LHCN-M2 (cell line): Measurements from ENCODE around the gene PDSS2. TPM values are rescaled to one million over a fixed set of nuclear protein-coding genes. Genes with fewer than 3 reads are reported as not detected.
"Not testable (repeated sequence)": the region's sequence is repeated elsewhere in the genome, so short reads cannot be mapped to it uniquely, and the experiment has no call there.

Source experiments
- DNase-seq: peaks from one replicate; pipeline ENCODE4 v3.0.0-alpha.2; 2012; ENCODE audit warnings: low read depth
- polyA plus RNA-seq: library from polyadenylated mRNA; unstranded; fragments of >200 nt; gene quantifications from one replicate; pipeline ENCODE4 v1.2.1, GENCODE V29; 2012; ENCODE audit warnings: missing spikeins
- total RNA-seq: library from RNA; depleted of rRNA; stranded (reverse); fragments of >200 nt; gene quantifications from 2 replicates; pipeline ENCODE4 v1.2.3, GENCODE V29; 2014; rRNA removed

Gene PDSS2
- total RNA-seq = 10.7 and 11.0 TPM in 2 replicates
- polyA plus RNA-seq = 5.5 TPM

DNA sequence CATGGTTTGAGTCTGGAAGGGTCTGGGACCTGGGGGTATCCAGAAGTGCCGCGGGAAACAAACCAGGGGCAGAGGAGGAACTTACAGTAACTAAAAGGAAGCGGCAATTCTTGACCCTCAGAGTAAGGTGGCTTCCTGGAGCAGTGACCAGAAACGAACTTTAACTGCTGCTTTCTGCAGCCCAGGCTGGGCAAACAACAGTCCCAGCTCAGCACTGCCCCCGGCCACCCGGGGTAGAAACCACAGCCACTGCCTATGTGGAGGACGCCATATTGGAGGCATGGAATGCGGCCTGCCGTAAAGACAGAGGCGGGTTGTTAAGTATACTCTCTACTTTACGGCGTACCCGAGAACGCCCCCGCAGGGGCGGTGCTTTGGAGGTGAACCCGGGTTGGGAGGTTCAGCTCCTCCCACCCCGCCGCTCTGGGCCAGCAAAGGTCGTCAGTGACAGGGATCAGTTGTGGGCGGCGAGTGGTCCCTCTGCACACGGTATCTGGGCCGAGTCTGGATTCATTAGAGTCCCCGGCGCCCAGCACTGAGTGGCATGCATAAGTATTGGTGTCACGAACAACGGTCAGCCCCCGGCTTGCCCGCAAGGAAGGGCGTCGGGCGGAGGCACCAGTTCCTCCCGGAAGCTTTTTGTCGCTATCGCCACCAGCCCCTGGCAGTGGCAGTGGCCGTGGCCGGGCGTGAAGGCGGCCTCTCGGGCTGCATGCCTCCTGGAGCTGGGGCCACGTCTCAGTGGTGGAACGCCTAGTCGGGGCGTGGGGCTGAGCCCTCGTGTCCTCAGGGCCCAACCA is at the start of gene PDSS2:
TSS of gene PDSS2 (minus strand) at position 282 of the 800 bp plus-strand sequence. CDS start at position 3, 279 bp downstream.
- DNase-seq = peak; percentile 96

DNA sequence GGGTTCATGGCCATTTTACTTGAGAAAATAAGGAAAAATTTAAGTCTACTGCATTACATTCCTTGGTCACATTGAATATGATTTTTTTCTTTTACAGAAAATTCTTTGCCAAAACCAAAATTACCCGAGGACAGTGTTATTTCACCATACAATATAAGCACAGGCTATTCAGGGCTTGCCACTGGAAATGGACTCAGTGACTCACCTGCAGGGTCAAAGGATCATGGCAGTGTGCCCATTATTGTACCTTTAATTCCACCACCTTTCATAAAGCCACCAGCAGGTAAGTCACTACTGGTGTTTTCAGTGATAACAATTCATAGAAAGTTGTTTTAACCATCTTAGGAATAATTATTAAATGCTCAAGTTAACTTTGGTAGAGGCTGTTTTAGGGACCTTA is 46.8 kb upstream of the PDSS2 start:
- no peak for DNase-seq

GRCh38 chr6:107504270-107505026 is 45.1 kb upstream of the PDSS2 start:
- no peak for DNase-seq

- DNase-seq = no peak
These were observed 37.7 kb upstream of the PDSS2 start for GRCh38 chr6:107496892-107497684.

- no peak for DNase-seq
These were observed 36.6 kb upstream of the PDSS2 start for GRCh38 chr6:107495971-107496370.

- DNase-seq = no peak
These were observed 35.9 kb upstream of the PDSS2 start for GRCh38 chr6:107495196-107495643.

DNA sequence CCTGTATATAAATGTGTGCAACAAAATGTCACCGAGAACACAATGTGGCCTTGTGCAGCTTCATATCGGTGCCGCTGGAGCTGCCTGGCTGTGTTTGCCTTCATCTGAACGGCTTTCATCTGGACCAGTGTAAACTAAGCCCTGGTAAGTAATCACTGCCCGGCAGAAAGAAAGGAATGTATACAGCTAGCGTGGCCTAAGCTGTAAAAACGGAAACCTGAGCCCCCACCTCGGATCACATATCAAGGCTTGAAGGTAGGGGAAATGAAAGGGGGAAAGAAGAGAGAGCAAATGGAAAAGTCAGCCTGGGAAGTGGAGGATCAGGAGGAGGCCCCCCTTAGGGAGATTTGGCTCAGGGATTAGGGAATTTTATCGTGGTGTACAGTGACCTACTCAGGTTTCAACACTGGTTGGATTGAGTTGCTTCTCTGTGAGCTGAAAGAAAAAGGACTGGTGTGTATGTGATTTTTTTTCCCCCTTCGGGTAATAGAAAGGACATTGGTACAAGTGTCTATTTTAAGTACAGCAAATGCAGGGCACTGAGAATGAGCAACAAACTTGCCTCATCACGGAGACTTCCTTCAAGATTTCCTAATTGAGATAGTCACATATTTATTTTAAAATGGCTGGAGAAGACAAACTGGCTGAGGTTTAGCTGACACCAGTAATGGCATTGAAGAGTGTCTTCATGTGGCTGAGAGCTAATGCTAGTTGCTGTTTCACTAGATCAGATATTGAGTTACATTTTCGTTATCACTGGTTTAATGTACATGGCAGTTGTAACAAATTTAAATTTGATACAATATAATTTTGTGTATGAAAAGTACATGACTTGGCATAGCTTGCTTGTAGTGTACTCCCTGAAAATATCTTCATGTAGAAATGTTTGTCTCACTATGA is 34.0 kb upstream of the PDSS2 start:
- DNase-seq = peak; percentile 16

GRCh38 chr6:107491760-107492660 is 32.6 kb upstream of the PDSS2 start:
- DNase-seq = peak; percentile 70

DNA sequence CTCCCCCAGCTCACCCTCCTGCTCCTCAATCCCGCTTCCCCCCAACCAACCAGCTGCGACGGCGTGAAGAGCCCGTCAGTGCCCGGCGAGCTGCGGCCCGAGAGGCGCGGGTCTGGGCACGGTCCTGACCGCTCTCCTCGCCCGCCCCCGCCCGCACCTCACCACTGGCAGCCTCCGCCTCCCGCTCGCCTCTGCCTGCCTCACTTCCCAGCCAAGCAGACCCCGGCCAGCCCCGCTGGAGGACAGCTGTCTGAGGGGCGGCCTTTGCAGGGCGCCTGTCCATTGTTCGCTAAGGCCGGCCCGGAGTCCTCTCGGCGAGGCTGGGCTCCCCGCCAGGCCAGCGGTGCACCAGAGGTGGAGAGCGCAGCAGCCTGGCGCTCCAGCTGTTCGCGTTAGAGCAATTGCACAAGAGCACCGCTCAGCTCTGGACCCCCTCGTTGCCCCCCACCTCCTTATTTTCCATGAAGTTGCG is 31.8 kb upstream of the PDSS2 start:
- DNase-seq = no peak

- no peak for DNase-seq
These were observed 31.3 kb upstream of the PDSS2 start for GRCh38 chr6:107490566-107491137.

- no peak for DNase-seq
These were observed 30.5 kb upstream of the PDSS2 start, which contains the start of gene SOBP for GRCh38 chr6:107489636-107490565. SOBP (plus strand) TSS chr6:107490117; CDS start chr6:107490617, 500 bp downstream.

DNA sequence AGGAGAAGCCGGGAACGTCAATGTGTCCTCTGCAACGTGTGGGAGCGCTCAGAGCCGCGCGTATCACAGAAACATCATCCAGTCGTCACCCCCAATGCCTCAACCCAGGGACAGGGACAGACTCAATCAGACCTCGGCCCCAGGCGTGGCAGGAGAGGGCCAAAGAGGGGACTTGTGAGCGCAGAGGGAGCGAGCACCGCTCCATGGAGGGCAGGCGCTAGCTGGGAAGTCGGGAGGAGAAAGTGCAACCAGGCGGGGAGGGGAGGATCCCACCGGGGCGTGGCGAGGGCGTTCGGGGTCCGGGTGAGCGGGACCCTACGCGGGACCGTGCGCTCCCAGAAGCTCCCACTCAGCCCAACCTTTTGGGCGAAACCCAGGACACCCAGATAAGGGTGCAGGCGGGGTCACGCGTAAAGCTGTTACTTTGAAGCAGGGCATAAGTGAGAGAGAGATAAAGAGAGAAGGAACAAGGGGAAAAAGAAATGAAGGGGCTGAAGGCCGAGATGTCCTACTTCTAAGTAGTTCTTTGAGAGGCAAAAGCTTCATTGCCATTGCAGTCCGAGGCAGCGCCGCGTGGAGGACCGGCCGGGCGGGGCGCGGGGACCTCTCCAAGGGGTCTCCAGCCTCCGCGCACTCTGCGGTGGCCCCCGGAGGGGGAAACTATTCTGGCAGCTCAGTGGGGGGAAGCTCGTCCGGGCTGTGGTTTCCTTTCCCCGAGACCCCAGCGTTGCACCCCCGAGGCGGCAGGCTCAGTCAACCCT is 29.7 kb upstream of the PDSS2 start:
- no peak for DNase-seq

DNA sequence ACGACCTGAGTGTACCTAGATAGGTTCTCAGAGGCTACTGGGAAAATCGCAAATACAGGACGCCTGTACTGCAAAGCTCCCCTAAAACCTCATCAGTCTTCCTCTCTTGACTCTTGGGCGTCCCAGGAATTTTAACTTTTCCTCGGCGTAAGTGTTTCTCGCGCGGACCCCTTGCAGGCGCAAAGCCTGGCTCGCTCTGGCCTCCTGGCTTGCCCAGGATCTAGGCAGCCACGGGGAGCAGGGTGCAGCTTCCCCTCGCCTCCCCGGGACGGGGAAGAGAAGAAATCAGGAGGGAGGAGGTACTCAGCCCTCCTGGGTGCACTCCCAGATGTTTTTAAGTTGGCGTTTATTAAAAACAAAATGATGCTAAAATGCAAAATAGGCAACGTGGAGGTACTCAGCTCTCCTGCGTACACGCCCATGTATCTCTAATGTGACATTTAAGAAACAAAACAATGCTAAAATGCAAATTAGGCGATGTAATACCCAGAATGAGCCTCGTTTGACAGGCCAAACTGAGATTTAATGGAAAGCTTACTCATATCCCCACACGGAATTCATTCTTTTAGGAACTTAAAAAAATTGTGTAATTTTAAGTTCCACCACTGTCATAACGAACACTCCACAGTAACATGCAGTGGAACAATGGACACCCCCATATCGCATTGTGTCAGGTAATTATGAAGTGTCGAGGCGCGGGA is 29.0 kb upstream of the PDSS2 start:
- no peak for DNase-seq

- DNase-seq = no peak
These were observed 25.8 kb upstream of the PDSS2 start for GRCh38 chr6:107485157-107485556.

DNA sequence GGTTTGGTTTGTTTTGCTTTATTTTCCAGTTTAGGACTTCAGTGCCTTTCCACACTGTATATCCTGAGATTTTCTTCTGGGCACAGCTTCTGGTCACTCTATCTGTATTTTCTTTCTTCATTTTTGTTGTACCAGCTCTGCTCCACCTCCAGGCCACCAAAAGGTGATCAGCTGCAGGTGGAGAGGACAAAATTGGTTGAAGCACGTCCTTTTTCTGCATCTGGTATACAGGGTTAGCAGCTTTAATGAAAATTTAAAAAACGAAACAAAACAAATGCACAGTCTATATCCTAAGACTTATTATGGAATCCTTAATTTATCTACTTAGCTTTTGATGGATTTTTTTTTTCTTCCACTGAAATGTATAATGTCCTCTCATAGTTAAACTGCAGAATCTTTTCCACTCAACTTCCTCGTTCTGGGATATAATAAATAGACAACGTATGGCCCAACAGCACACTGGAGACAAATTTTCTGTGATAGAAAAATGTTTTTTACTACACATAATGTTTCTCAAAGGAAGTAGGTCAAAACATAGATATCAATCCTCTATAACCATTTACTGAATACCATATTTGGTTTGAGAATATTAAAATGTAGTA is 19.8 kb upstream of the PDSS2 start:
- DNase-seq = no peak

GRCh38 chr6:107475826-107476225 is 16.5 kb upstream of the PDSS2 start:
- DNase-seq = not testable (repeated sequence)
